Measurements from ENCODE around the gene SGCA.

The SGCA gene

GRCh38 chr17:50196826-50197225 lies 31.0 kb downstream of the SGCA start:
- DNase-seq = no peak

- DNase-seq = peak; percentile 44 to 79
These were observed 32.3 kb downstream of the SGCA start for GRCh38 chr17:50198026-50198669.

- DNase-seq = no peak
These were observed 33.5 kb downstream of the SGCA start for GRCh38 chr17:50199211-50199802.

GRCh38 chr17:50199803-50200456 lies 34.1 kb downstream of the SGCA start:
- peak; percentile 60 to 73 for DNase-seq

GRCh38 chr17:50200457-50201275 lies 34.9 kb downstream of the SGCA start:
- peak; percentile 60 to 77 for DNase-seq

- no peak for DNase-seq
These were observed 35.6 kb downstream of the SGCA start, which contains the start of gene COL1A1 for GRCh38 chr17:50201276-50201854. COL1A1 (minus strand) TSS chr17:50201631; CDS start chr17:50201513, 118 bp downstream.

- DNase-seq = no peak
These were observed 37.3 kb downstream of the SGCA start for GRCh38 chr17:50203086-50203485.

GRCh38 chr17:50203604-50204345 lies 38.0 kb downstream of the SGCA start:
- no peak for DNase-seq

GRCh38 chr17:50204431-50204830 lies 38.6 kb downstream of the SGCA start:
- DNase-seq = no peak

- no peak for DNase-seq
These were observed 39.5 kb downstream of the SGCA start for GRCh38 chr17:50205111-50205962.

- no peak for DNase-seq
These were observed 40.2 kb downstream of the SGCA start for GRCh38 chr17:50205963-50206505.

GRCh38 chr17:50206604-50207293 lies 40.9 kb downstream of the SGCA start:
- DNase-seq = peak in 1 of 2 experiments; percentile 60

GRCh38 chr17:50207315-50207714 lies 41.5 kb downstream of the SGCA start:
- DNase-seq = no peak

GRCh38 chr17:50207792-50208567 lies 42.2 kb downstream of the SGCA start:
- DNase-seq = no peak

- no peak for DNase-seq
These were observed 42.8 kb downstream of the SGCA start for GRCh38 chr17:50208611-50209061.

GRCh38 chr17:50209133-50209471 lies 43.3 kb downstream of the SGCA start:
- DNase-seq = no peak

- peak; percentile 34 to 76 for DNase-seq
These were observed 43.9 kb downstream of the SGCA start for GRCh38 chr17:50209472-50210239.

All from NCI-H524 (cell line).